HAP-1 (cell line): Measurements from ENCODE around the gene MEIOSIN.

Experiments used
- DNase-seq, 2 experiments: peaks; one replicate each; pipeline ENCODE4 v3.0.0-alpha.2; 2016 to 2020; ENCODE audit warnings: low spot score in 2 of 2
- H3K27me3 ChIP-seq: fragments of 250-450 bp; sonication (Bioruptor Pico); 2 replicates; pipeline ENCODE4 v1.5.1; 2020; ENCODE audit warnings: low read depth, mild to moderate bottlenecking, moderate library complexity
- H3K36me3 ChIP-seq: fragments of 250-450 bp; sonication (Bioruptor Pico); replicated peaks from 2 replicates; pipeline ENCODE4 v1.5.1; 2020; ENCODE audit warnings: mild to moderate bottlenecking
- H3K4me1 ChIP-seq: fragments of 250-450 bp; sonication (Bioruptor Pico); 2 replicates; pipeline ENCODE4 v1.5.1; 2020; ENCODE audit warnings: mild to moderate bottlenecking
- H3K4me3 ChIP-seq: fragments of 250-450 bp; sonication (Bioruptor Pico); 2 replicates; pipeline ENCODE4 v1.5.1; 2020; ENCODE audit warnings: mild to moderate bottlenecking, moderate library complexity
- H3K9me3 ChIP-seq: fragments of 250-450 bp; sonication (Bioruptor Pico); 2 replicates; pipeline ENCODE4 v1.5.1; 2020; ENCODE audit warnings: mild to moderate bottlenecking, moderate library complexity
- in situ Hi-C: fragments of 300-500 bp; cut with MboI; formaldehyde crosslinking; loops from 3 replicates; pipeline ENCODE4 v1.14.3; 2020; ENCODE audit warnings: low sequenced_read_pairs, inconsistent platforms, mixed read lengths

MEIOSIN gene

DNA sequence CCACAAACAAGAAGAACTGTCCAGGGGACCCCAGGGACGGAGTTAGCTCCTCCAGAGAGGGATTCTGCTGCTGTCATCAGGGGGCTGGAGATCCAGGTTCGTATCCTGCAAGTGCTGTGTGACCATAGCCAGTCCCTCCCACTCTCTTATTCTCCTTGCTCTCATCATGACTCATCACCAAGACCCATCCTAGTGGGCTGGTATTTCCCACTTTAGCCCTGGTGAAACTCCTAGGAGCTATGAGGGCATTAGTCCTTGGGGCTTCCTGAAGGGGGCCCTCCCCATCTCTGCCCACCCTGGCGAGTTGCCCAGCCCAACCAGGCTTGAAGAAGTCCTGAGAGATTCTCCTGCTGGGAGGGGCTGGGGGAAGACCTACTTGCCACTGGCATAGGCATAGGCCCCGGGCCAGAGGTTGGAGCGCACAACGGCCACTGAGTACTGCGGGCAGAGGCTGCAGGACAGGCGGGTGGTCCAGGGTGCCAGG lies 66.9 kb downstream of the MEIOSIN start:
- no peaks in the 10 kb centered on the region; the same call in 1 of the 2 replicates for H3K4me1 ChIP-seq
- H3K9me3 ChIP-seq, result no peaks in the 10 kb centered on the region
- H3K27me3 ChIP-seq, result no peaks in the 10 kb centered on the region
- H3K4me3 ChIP-seq, result no peak overlapping the region
- DNase-seq, result no peak
- no peaks in the 10 kb centered on the region for H3K36me3 ChIP-seq
- in situ Hi-C loops, result no loop called here

DNA sequence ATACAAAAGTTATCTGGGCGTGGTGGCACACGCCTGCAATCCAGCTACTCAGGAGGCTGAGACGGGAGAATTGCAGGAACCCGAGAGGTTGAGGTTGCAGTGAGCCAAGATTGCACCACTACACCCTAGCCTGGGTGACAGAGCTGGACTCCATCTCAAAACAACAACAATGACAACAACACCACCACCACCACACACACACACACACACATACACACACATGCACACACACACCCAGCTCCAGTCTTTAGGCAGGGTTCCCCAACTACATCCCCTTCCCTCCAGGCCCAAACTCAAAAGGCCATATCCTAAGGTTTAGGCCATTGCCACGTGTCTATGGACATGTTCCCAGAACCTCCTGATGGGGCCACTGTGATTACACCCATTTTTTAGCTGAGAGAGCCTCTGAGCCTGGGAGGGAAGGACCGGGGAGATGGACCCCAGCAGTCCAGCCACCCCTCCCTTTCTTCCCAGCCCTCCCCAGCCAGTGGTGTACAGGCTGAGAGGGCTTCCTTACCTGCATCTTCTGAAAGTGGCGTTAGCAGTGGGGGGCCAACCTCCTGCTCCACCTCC lies 68.5 kb downstream of the MEIOSIN start:
- in situ Hi-C loops, result no loop called here
- no peaks in the 10 kb centered on the region; the same call in 1 of the 2 replicates for H3K4me1 ChIP-seq
- no peak for DNase-seq
- no peaks in the 10 kb centered on the region for H3K36me3 ChIP-seq
- H3K4me3 ChIP-seq, result no peak overlapping the region
- no peaks in the 10 kb centered on the region for H3K9me3 ChIP-seq
- H3K27me3 ChIP-seq, result no peaks in the 10 kb centered on the region

DNA sequence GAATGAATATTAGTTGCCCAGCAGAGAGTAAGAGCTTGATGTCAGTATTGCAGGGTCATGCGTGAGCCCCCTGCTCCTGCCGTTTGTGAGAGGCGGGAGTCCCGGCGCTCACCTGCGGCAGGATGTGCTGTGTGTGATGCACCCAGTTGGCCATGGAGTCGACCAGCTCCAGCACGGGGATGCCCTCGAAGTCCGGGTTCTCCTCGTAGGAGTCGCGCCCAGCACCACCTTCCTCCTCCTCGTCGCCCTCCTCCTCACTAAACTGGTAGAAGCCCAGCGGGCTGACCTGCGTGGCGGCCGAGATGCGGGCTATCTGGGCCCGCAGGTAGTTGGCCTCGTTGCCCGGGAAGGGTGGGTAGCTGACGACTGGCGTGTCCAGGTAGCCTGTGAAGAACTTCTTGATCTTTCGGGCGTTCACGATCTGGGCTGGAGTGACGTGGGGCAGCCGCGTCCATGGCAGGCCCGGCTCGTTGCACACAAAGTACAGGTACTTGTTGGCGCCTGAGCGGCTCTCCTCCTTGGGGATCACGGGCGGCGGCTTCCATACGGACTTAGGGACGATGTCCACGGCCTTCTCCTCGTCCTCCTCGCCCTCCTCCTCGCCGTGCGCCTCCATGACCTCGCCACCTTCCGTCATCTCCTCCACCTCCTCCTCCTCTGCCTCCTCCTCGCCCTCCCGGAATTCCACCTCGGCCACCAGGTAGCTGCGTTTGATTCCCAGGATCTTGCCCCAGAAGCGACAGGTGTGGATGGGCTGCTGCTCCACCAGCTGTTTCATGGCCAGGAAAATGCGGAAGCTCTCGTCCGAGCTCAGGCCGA lies 71.1 kb downstream of the MEIOSIN start:
- no peaks in the 10 kb centered on the region for H3K27me3 ChIP-seq
- H3K36me3 ChIP-seq, result no peaks in the 10 kb centered on the region
- H3K9me3 ChIP-seq, result no peaks in the 10 kb centered on the region
- DNase-seq, result no peak
- no peaks in the 10 kb centered on the region; the same call in 1 of the 2 replicates for H3K4me1 ChIP-seq
- H3K4me3 ChIP-seq, result no peak overlapping the region
- in situ Hi-C loops, result no loop called here

DNA sequence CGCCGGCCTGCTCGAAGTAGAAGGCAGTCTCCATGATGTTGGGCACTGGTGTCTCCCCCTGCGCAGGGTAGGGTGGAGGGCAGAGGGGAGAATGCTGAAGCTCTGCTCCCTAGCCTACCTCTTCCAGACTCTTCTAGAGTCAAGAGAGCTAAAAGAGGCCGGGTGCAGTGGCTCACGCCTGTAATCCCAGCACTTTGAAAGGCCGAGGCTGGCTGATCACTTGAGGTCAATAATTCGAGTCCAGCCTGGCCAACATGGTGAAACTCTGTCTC lies 71.7 kb downstream of the MEIOSIN start:
- DNase-seq, result no peak
- no peaks in the 10 kb centered on the region for H3K9me3 ChIP-seq
- in situ Hi-C loops, result no loop called here
- no peaks in the 10 kb centered on the region for H3K4me1 ChIP-seq
- no peaks in the 10 kb centered on the region for H3K27me3 ChIP-seq
- H3K4me3 ChIP-seq, result no peak overlapping the region
- no peaks in the 10 kb centered on the region for H3K36me3 ChIP-seq

DNA sequence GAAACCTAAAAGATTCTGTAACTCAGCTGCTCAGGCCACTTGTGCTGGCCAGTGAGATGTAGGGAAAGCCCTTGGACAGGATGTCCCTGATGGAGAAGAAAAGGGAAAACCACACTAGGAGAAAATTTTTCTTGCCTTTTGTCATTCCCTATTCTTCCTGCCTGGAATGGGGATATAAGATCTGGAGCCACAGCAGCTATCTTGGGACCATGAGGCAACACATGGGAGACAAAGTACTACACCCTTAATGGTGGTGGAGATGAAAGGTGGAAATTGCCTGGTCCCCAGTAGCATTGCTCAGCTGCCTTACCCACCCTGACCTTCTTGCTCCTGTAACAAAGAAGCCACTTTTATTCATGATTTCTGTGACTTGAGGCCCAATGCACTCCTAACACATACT lies 72.5 kb downstream of the MEIOSIN start:
- H3K27me3 ChIP-seq, result no peaks in the 10 kb centered on the region
- no peaks in the 10 kb centered on the region for H3K36me3 ChIP-seq
- no peak for DNase-seq
- H3K9me3 ChIP-seq, result no peaks in the 10 kb centered on the region
- no peaks in the 10 kb centered on the region for H3K4me1 ChIP-seq
- in situ Hi-C loops, result no loop called here
- no peak overlapping the region for H3K4me3 ChIP-seq

DNA sequence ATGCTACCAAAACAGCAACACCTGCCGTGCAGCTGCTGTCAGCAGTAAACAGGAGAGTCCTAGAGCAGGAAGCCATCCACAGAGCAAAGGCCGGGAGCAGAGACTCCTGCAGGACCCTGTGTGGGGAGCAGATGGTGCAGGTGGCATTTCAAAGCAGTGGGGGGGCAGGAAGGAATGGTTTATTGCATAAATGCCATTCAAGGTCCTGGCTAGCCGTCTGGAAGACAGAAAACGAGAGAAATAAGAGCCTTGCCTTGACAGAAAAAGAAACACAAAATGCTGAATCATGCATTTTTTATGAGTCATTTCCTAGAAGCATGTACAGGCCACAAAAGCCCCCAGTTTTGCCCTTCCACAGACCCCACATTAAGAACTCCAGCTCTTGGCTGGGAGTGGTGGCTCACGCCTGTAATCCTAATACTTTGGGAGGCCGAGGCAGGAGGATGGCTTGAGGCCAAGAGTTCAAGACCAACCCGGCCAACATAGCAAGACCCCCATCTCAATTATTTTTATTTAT lies 76.5 kb downstream of the MEIOSIN start:
- no peaks in the 10 kb centered on the region for H3K9me3 ChIP-seq
- peaks cover 3% of the 10 kb centered on the region; the same call in 1 of the 2 replicates for H3K36me3 ChIP-seq
- no peak for DNase-seq
- no peaks in the 10 kb centered on the region for H3K27me3 ChIP-seq
- H3K4me3 ChIP-seq, result no peak overlapping the region
- in situ Hi-C loops, result no loop called here
- no peaks in the 10 kb centered on the region for H3K4me1 ChIP-seq

DNA sequence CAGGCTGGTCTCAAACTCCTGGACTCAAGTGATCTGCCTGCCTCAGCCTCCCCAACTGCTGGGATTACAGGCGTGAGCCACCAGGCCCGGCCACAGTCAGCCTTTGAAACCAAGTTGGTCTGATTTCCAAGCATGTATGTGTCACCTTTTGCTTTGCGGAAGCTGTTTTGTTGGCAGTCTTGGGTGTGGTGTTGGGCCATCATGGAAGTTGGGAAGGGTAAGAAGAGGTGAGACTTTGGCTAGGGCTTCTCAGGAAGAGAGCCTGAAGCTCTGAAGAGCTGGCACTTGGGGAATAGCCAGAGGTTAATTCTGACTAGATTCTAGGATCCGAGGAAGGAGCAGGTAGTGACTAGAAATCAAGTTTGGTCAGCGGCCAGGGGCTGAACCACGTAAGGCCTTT lies 79.1 kb downstream of the MEIOSIN start:
- H3K27me3 ChIP-seq, result no peaks in the 10 kb centered on the region
- no peak for DNase-seq
- H3K9me3 ChIP-seq, result no peaks in the 10 kb centered on the region
- H3K36me3 ChIP-seq, result peaks cover 3% of the 10 kb centered on the region; the same call in 1 of the 2 replicates
- in situ Hi-C loops, result no loop called here
- no peak overlapping the region for H3K4me3 ChIP-seq
- no peaks in the 10 kb centered on the region for H3K4me1 ChIP-seq
